Measurements from ENCODE around the gene PTMS. TPM values are rescaled to one million over a fixed set of nuclear protein-coding genes. Genes with fewer than 3 reads are reported as not detected.

PTMS gene
- total and polyA plus RNA-seq, 2 of the 13 experiments (the other 11 are each of a cell fraction or from before 2014, with no cell fraction given) = 40.5 to 82.4 TPM

DNA sequence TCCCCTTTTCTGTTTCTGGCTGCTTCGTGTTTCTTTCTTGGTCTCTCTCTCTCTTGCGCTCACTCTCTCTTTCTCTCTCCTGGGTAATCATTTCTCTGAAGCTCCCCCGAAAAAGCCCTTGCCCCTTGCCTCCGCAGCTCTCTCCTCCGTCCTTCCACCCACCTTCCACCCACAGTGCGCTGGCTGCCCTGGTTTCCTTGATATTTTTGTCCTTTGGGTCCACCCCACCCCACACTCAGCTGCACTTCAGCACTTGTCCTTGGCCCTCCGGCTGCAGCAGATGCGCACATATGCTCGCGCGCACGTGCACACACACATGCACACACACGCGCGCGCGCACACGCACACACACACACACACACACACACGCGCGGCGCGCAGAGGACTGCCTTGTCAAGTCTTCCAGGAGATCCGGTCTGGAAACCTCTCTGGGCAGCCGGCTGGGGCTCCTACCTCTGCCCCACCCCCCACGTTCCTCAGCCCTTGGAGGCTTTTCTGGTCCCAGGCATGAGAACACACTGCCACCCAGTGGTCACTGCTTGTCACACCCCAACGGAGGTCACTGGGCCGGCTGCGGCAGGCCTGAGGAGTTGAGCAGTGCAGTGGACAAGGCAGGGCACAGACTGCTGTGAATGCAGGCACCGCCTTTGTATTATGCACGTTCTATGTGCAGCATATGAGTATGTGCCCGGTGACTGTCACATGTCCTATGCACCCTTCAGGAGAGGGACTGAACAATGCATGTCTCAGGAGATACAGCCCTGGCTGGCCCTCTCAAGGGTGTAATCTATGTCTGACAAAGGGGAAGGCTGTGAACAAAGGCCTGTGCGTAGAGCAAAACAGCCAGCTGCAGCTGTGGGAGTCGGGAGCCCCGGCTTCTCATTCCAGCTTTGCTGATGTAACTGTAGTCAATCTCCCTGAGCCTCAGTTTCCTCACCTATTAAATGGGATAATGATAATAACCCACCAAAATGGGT lies 12.7 kb downstream of the PTMS start (continued):
- peak; percentile 78 for TF ChIP-seq AGO2 (optimal IDR thresholded peaks at IDR 0.05; ENCODE audit: low read depth, low read length)
- no peak for TF ChIP-seq ZNF615 (CRISPR knock-in tag; IDR thresholded peaks at IDR 0.05; ENCODE audit: borderline replicate concordance)
- TF ChIP-seq, protein P1, sequence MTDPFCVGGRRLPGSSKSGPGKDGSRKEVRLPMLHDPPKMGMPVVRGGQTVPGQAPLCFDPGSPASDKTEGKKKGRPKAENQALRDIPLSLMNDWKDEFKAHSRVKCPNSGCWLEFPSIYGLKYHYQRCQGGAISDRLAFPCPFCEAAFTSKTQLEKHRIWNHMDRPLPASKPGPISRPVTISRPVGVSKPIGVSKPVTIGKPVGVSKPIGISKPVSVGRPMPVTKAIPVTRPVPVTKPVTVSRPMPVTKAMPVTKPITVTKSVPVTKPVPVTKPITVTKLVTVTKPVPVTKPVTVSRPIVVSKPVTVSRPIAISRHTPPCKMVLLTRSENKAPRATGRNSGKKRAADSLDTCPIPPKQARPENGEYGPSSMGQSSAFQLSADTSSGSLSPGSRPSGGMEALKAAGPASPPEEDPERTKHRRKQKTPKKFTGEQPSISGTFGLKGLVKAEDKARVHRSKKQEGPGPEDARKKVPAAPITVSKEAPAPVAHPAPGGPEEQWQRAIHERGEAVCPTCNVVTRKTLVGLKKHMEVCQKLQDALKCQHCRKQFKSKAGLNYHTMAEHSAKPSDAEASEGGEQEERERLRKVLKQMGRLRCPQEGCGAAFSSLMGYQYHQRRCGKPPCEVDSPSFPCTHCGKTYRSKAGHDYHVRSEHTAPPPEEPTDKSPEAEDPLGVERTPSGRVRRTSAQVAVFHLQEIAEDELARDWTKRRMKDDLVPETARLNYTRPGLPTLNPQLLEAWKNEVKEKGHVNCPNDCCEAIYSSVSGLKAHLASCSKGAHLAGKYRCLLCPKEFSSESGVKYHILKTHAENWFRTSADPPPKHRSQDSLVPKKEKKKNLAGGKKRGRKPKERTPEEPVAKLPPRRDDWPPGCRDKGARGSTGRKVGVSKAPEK (CRISPR knock-in tag; IDR thresholded peaks at IDR 0.05; ENCODE audit: borderline replicate concordance) = peak; percentile 75; the same call in 1 of the 2 replicates
- TF ChIP-seq TMF1 (CRISPR knock-in tag; IDR thresholded peaks at IDR 0.05; ENCODE audit: low read depth) = no peak
- no peak for TF ChIP-seq SYNCRIP (IDR thresholded peaks at IDR 0.05; ENCODE audit: insufficient read depth, low read depth, low read length)
- TF ChIP-seq, protein P2, sequence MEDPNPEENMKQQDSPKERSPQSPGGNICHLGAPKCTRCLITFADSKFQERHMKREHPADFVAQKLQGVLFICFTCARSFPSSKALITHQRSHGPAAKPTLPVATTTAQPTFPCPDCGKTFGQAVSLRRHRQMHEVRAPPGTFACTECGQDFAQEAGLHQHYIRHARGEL (CRISPR knock-in tag; IDR thresholded peaks at IDR 0.05) = 0 out of 2 replicates have a peak, but pooled peaks have one; percentile 43
- peak; percentile 68 for TF ChIP-seq PHF5A (CRISPR knock-in tag; IDR thresholded peaks at IDR 0.05; ENCODE audit: low read depth, unreplicated experiment)
- TF ChIP-seq KDM6A (CRISPR knock-in tag; IDR thresholded peaks at IDR 0.05; ENCODE audit: low read depth) = no peak
- TF ChIP-seq, protein P3, sequence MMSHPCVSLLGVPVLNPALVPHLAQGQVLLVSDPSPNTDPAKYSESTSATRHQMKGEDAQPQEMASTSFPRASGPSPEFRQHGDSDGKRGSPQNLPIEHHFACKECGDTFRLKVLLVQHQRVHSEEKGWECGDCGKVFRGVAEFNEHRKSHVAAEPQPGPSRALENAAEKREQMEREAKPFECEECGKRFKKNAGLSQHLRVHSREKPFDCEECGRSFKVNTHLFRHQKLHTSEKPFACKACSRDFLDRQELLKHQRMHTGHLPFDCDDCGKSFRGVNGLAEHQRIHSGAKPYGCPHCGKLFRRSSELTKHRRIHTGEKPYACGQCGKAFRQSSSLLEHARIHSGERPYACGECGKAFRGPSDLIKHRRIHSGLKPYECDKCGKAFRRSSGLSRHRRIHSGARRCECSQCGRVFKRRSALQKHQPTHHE (CRISPR knock-in tag; IDR thresholded peaks at IDR 0.05; ENCODE audit: borderline replicate concordance) = no peak
- peak; percentile 86 for TF ChIP-seq ZNF607 (CRISPR knock-in tag; IDR thresholded peaks at IDR 0.05; ENCODE audit: borderline replicate concordance)
- no peak for TF ChIP-seq EEA1 (CRISPR knock-in tag; IDR thresholded peaks at IDR 0.05; ENCODE audit: borderline replicate concordance)
- TF ChIP-seq, protein P4, sequence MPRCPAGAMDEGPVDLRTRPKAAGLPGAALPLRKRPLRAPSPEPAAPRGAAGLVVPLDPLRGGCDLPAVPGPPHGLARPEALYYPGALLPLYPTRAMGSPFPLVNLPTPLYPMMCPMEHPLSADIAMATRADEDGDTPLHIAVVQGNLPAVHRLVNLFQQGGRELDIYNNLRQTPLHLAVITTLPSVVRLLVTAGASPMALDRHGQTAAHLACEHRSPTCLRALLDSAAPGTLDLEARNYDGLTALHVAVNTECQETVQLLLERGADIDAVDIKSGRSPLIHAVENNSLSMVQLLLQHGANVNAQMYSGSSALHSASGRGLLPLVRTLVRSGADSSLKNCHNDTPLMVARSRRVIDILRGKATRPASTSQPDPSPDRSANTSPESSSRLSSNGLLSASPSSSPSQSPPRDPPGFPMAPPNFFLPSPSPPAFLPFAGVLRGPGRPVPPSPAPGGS (CRISPR knock-in tag; IDR thresholded peaks at IDR 0.05) = no peak
- TF ChIP-seq ATF1 (CRISPR knock-in tag; IDR thresholded peaks at IDR 0.05) = no peak
- TF ChIP-seq, protein P5, sequence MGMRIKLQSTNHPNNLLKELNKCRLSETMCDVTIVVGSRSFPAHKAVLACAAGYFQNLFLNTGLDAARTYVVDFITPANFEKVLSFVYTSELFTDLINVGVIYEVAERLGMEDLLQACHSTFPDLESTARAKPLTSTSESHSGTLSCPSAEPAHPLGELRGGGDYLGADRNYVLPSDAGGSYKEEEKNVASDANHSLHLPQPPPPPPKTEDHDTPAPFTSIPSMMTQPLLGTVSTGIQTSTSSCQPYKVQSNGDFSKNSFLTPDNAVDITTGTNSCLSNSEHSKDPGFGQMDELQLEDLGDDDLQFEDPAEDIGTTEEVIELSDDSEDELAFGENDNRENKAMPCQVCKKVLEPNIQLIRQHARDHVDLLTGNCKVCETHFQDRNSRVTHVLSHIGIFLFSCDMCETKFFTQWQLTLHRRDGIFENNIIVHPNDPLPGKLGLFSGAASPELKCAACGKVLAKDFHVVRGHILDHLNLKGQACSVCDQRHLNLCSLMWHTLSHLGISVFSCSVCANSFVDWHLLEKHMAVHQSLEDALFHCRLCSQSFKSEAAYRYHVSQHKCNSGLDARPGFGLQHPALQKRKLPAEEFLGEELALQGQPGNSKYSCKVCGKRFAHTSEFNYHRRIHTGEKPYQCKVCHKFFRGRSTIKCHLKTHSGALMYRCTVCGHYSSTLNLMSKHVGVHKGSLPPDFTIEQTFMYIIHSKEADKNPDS (CRISPR knock-in tag; IDR thresholded peaks at IDR 0.05) = peak; percentile 94
- peak; percentile 82; the same call in 1 of the 2 replicates for TF ChIP-seq ZNF614 (CRISPR knock-in tag; IDR thresholded peaks at IDR 0.05; ENCODE audit: borderline replicate concordance)
- TF ChIP-seq SALL2 (CRISPR knock-in tag; IDR thresholded peaks at IDR 0.05) = no peak
- TF ChIP-seq ZNF761 (CRISPR knock-in tag; conservative IDR thresholded peaks at IDR 0.05) = no peak
- no peak for TF ChIP-seq MAF1 (CRISPR knock-in tag; IDR thresholded peaks at IDR 0.05; ENCODE audit: borderline replicate concordance)
- no peak for TF ChIP-seq NFIC (IDR thresholded peaks at IDR 0.05; ENCODE audit: low read length)
- no peak for TF ChIP-seq HCFC1 (IDR thresholded peaks at IDR 0.05; ENCODE audit: low read depth, low read length)
- no peak for TF ChIP-seq REL (CRISPR knock-in tag; conservative IDR thresholded peaks at IDR 0.05)

All from HepG2 (cell line).